GM19238 (cell line): ENCODE results near the gene CWC22.

Experiments used
- DNase-seq: peaks from one replicate; pipeline ENCODE4 v3.0.0; 2011; ENCODE audit warnings: low spot score; ENCODE audit not compliant: insufficient read length

The CWC22 gene

DNA sequence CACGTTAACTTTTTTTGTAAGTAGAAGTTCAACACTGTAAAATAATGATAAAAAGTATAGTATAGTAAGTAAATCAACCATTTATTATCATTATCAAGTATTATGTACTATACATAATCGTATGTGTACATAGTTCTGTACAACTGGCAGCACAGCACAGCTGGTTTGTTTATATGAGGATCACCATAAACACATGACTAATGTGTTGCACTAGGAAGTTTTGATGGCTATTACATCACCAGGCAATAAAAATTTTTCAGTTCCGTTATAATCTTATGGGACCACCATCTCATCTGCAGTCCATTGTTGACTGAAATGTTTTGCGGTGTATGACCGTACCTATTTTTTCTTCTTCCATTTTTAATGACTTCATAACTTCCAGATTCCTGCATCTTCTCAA, 106.4 kb downstream of the CWC22 start:
- no peak for DNase-seq

DNA sequence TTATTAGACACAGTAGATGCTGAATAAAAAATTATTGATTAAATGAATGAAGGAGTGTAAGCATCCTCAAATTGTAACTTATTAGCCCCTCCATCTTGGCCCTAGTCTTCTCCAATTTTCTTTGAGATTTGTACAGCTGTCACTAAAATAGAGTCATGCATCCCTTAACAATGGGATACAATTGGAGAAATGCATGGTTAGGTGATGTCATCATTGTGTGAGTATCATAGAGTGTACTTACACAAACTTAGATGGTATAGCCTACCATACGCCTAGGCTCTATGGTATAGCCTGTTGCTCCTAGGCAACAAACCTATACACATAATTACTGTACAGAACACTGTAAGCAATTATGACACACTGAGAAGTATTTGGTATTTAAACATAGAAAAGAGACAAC, 107.4 kb downstream of the CWC22 start:
- DNase-seq = no peak

DNA sequence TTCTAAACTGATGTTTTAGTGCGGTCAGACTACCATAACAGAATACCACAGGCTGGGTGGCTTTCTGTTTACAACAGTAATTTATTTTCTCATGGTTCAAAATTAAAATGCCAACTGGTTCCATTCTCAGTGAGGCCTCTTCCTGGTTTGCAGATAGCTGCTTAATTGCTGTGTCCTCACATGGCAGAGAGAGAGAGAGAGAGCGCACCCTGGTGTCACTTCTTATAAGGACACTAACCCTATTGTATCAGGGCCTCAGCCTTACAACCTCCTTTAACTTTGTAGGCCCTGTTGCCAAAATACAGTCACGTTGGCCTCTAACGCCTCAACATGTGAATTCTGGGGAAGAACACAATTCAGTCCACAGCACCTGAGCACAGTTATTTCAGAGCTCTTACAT, 108.2 kb downstream of the CWC22 start:
- DNase-seq = no peak
